H9 (cell line): ENCODE data around the gene VAV2. TPM values are rescaled to one million over a fixed set of nuclear protein-coding genes. Genes with fewer than 3 reads are reported as not detected.

Source experiments
- DNase-seq: peaks from one replicate; pipeline ENCODE4 v3.0.0-alpha.2; 2017
- H2AFZ ChIP-seq: one replicate; pipeline ENCODE4 v1.6.1; 2013; ENCODE audit warnings: mild to moderate bottlenecking, low read length, control low read depth, moderate library complexity
- H2AK5ac ChIP-seq: 2 replicates; pipeline ENCODE4 v1.6.1; 2013; ENCODE audit warnings: low read length, control low read depth, mixed read lengths; ENCODE audit not compliant: insufficient read length
- H2BK120ac ChIP-seq: one replicate; pipeline ENCODE4 v1.6.1; 2013; ENCODE audit warnings: low read depth, mild to moderate bottlenecking, low read length, control low read depth, inconsistent platforms; ENCODE audit not compliant: poor library complexity, severe bottlenecking
- H2BK12ac ChIP-seq: 2 replicates; pipeline ENCODE4 v1.6.1; 2013; ENCODE audit warnings: low read length, control low read depth, mixed read lengths, low read depth; ENCODE audit not compliant: insufficient read length
- H2BK15ac ChIP-seq: 2 replicates; pipeline ENCODE4 v1.6.1; 2013; ENCODE audit warnings: low read depth, low read length, control low read depth
- H2BK20ac ChIP-seq: one replicate; pipeline ENCODE4 v1.6.1; 2013; ENCODE audit warnings: low read depth, mild to moderate bottlenecking, low read length, control low read depth, inconsistent platforms; ENCODE audit not compliant: poor library complexity, severe bottlenecking
- H2BK5ac ChIP-seq: 2 replicates; pipeline ENCODE4 v1.6.1; 2013; ENCODE audit warnings: low read length, control low read depth, mixed read lengths; ENCODE audit not compliant: insufficient read length
- H3K14ac ChIP-seq: 2 replicates; pipeline ENCODE4 v1.6.1; 2013; ENCODE audit warnings: low read length, control low read depth; ENCODE audit not compliant: insufficient read depth
- H3K18ac ChIP-seq: 2 replicates; pipeline ENCODE4 v1.6.1; 2013; ENCODE audit warnings: low read depth, mild to moderate bottlenecking, mixed read lengths, low read length, control low read depth; ENCODE audit not compliant: insufficient read length
- H3K23ac ChIP-seq: 2 replicates; pipeline ENCODE4 v1.6.1; 2013; ENCODE audit warnings: low read length, control low read depth, mixed read lengths, low read depth; ENCODE audit not compliant: insufficient read length
- H3K23me2 ChIP-seq: 2 replicates; pipeline ENCODE4 v1.6.1; 2013; ENCODE audit warnings: low read depth, mild to moderate bottlenecking, mixed read lengths, low read length, control low read depth; ENCODE audit not compliant: insufficient read length, poor library complexity, severe bottlenecking
- H3K27ac ChIP-seq: 2 replicates; pipeline ENCODE4 v1.5.1; 2013; ENCODE audit warnings: low read length, control low read depth, mixed read lengths, low read depth; ENCODE audit not compliant: insufficient read length
- H3K27me3 ChIP-seq: 2 replicates; pipeline ENCODE4 v1.6.1; 2013; ENCODE audit warnings: low read length, control low read depth, inconsistent platforms; ENCODE audit not compliant: insufficient read depth
- H3K4ac ChIP-seq: 2 replicates; pipeline ENCODE4 v1.6.1; 2013; ENCODE audit warnings: low read depth, mild to moderate bottlenecking, control low read depth, inconsistent platforms, low read length, moderate library complexity
- H3K4me1 ChIP-seq: 2 replicates; pipeline ENCODE4 v1.6.1; 2013; ENCODE audit warnings: low read length, control low read depth, inconsistent platforms; ENCODE audit not compliant: insufficient read depth
- H3K4me2 ChIP-seq: 2 replicates; pipeline ENCODE4 v1.6.1; 2013; ENCODE audit warnings: low read length, control low read depth, mixed read lengths; ENCODE audit not compliant: insufficient read length, insufficient read depth
- H3K56ac ChIP-seq: 2 replicates; pipeline ENCODE4 v1.6.1; 2013; ENCODE audit warnings: low read depth, mild to moderate bottlenecking, mixed read lengths, low read length, control low read depth; ENCODE audit not compliant: insufficient read length
- H3K79me1 ChIP-seq: 2 replicates; pipeline ENCODE4 v1.6.1; 2013; ENCODE audit warnings: low read depth, mild to moderate bottlenecking, moderate library complexity, low read length, control low read depth, inconsistent platforms; ENCODE audit not compliant: insufficient read depth, poor library complexity, severe bottlenecking
- H3K79me2 ChIP-seq: 2 replicates; pipeline ENCODE4 v1.6.1; 2013; ENCODE audit warnings: low read length, control low read depth, inconsistent platforms; ENCODE audit not compliant: insufficient read depth
- H3K9ac ChIP-seq: 2 replicates; pipeline ENCODE4 v1.6.1; 2013; ENCODE audit warnings: low read length, control low read depth, mixed read lengths; ENCODE audit not compliant: insufficient read length; ENCODE audit errors: extremely low read depth
- H3K9me3 ChIP-seq: one replicate; pipeline ENCODE4 v1.6.1; 2013; ENCODE audit warnings: low read depth, low read length, inconsistent platforms; ENCODE audit not compliant: control insufficient read depth
- H3T11ph ChIP-seq: one replicate; pipeline ENCODE4 v1.6.1; 2013; ENCODE audit warnings: mild to moderate bottlenecking, low read length, control low read depth, inconsistent platforms
- H4K20me1 ChIP-seq: one replicate; pipeline ENCODE4 v1.6.1; 2013; ENCODE audit not compliant: control insufficient read depth, insufficient read length, insufficient read depth
- H4K5ac ChIP-seq: 2 replicates; pipeline ENCODE4 v1.6.1; 2013; ENCODE audit warnings: low read depth, mild to moderate bottlenecking, mixed read lengths, low read length, control low read depth; ENCODE audit not compliant: insufficient read length
- H4K8ac ChIP-seq: replicated peaks from 2 replicates; pipeline ENCODE4 v1.6.1; 2013; ENCODE audit warnings: low read length, control low read depth, mixed read lengths, low read depth; ENCODE audit not compliant: insufficient read length
- H4K91ac ChIP-seq: 2 replicates; pipeline ENCODE4 v1.6.1; 2013; ENCODE audit warnings: low read depth, mild to moderate bottlenecking, moderate library complexity, mixed read lengths, low read length, control low read depth; ENCODE audit not compliant: insufficient read length
- H3K27ac Mint-ChIP-seq, 3 experiments: 2 replicates in 2 of 3; 3 replicates in 1 of 3; pipeline ENCODE4 v1.8.0; 2020 to 2021; ENCODE audit warnings: mixed read lengths in 3 of 3, mild to moderate bottlenecking in 1 of 3, moderate library complexity in 1 of 3
- H3K27me3 Mint-ChIP-seq: 2 replicates; pipeline ENCODE4 v1.8.0; 2021; ENCODE audit warnings: low read depth, mild to moderate bottlenecking, moderate library complexity, mixed read lengths
- H3K36me3 Mint-ChIP-seq, 3 experiments: 2 replicates in 2 of 3; 3 replicates in 1 of 3; pipeline ENCODE4 v1.8.0; 2020 to 2021; ENCODE audit warnings: low read depth in 3 of 3, mixed read lengths in 3 of 3; ENCODE audit not compliant: insufficient read depth in 1 of 3
- H3K4me1 Mint-ChIP-seq, 2 experiments: 2 replicates each; pipeline ENCODE4 v1.8.0; 2020; ENCODE audit warnings: mixed read lengths in 2 of 2
- H3K4me3 Mint-ChIP-seq, 2 experiments: 2 replicates in 1 of 2; 3 replicates in 1 of 2; pipeline ENCODE4 v1.8.0; 2020 to 2021; ENCODE audit warnings: mild to moderate bottlenecking in 2 of 2, mixed read lengths in 2 of 2, moderate library complexity in 1 of 2
- H3K9me3 Mint-ChIP-seq, 2 experiments: 2 replicates in 1 of 2; 3 replicates in 1 of 2; pipeline ENCODE4 v1.8.0; 2020; ENCODE audit warnings: mild to moderate bottlenecking in 2 of 2, mixed read lengths in 2 of 2, moderate library complexity in 1 of 2
- WGBS: extraction: QIAGEN DNeasy Blood & Tissue Kit; methylation state at CpG from one replicate; pipeline ENCODE4 v1.1.7; 2013; ENCODE audit warnings: missing lambda C conversion rate, low lambda C conversion rate, mixed read lengths; ENCODE audit not compliant: insufficient read length; ENCODE audit errors: extremely low coverage; 5-methylcytosine and 5-hydroxymethylcytosine counted together
- total RNA-seq: library from RNA; stranded (reverse); gene quantifications from 2 replicates; pipeline ENCODE4 v1.2.1, GENCODE V29; 2021
- TF ChIP-seq, protein P1 (sequence below): fragments of 200-600 bp; sonication (generic); conservative IDR thresholded peaks from 3 replicates; pipeline ENCODE4 v1.8.0; 2021; ENCODE audit warnings: antibody characterized with exemption, mild to moderate bottlenecking

The VAV2 gene
- total RNA-seq, 1 experiment from 2014 or later = 58.7 TPM

DNA sequence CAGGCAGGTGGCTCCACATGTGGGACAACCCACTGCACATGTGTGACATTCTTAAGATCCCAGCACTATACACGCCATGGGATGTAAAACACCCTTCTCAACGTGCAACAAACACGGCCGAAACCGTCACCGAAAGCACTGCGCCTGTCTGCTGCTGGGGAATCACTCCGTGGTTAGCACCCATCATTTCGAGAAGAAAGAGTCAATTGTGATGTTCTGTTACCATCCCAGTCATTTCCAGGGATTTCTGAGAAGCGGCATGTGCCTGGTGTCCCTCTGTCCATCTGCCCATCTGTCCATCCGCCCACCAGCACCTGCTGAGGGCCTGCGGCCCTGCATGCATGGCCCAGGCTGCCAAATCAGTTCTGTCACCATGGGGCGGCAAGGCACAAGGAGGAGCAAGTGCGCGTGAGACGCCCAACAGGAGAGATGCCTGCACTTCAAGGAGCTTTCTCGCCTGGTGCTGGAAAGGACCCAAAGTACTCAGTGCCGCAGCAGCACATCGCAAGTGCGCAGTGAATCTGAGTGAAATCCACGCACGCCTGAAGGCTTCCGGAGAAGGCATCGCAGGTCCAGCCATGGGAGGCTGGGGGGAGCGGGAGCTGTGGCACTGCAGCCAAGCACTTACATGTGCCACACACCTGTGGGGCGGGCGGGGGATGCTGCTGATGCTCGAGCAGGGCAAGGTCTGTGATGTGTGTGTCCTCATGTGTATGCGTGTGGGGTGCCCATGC lies 38.0 kb downstream of the VAV2 start:
- peaks cover 4% of the 10 kb centered on the region; the same call in 1 of the 2 replicates for H3K4me1 ChIP-seq
- H3K18ac ChIP-seq = no peak overlapping the region
- H3K9me3 Mint-ChIP-seq = no peaks in the 10 kb centered on the region
- H3K4me3 Mint-ChIP-seq = no peak overlapping the region
- peaks cover 0 to 11% (median 0%) of the 10 kb centered on the region in 3 experiments; a peak in 2 of 7 replicates for H3K36me3 Mint-ChIP-seq
- H3K23me2 ChIP-seq = no peaks in the 10 kb centered on the region
- no peak overlapping the region for H2BK12ac ChIP-seq
- peaks cover 6% of the 10 kb centered on the region for H3K79me1 ChIP-seq
- H3K9me3 ChIP-seq = no peaks in the 10 kb centered on the region
- H3K56ac ChIP-seq = no peak overlapping the region
- no peak overlapping the region for H3K14ac ChIP-seq
- no peak overlapping the region for H3K23ac ChIP-seq
- H2BK15ac ChIP-seq = no peak overlapping the region
- no peak overlapping the region for H2AFZ ChIP-seq
- H4K91ac ChIP-seq = no peak overlapping the region
- no peaks in the 10 kb centered on the region for H3K27me3 Mint-ChIP-seq
- TF ChIP-seq, protein P1, sequence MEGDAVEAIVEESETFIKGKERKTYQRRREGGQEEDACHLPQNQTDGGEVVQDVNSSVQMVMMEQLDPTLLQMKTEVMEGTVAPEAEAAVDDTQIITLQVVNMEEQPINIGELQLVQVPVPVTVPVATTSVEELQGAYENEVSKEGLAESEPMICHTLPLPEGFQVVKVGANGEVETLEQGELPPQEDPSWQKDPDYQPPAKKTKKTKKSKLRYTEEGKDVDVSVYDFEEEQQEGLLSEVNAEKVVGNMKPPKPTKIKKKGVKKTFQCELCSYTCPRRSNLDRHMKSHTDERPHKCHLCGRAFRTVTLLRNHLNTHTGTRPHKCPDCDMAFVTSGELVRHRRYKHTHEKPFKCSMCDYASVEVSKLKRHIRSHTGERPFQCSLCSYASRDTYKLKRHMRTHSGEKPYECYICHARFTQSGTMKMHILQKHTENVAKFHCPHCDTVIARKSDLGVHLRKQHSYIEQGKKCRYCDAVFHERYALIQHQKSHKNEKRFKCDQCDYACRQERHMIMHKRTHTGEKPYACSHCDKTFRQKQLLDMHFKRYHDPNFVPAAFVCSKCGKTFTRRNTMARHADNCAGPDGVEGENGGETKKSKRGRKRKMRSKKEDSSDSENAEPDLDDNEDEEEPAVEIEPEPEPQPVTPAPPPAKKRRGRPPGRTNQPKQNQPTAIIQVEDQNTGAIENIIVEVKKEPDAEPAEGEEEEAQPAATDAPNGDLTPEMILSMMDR = no peak
- no peak overlapping the region for H3K4me2 ChIP-seq
- no peak overlapping the region for H3K4ac ChIP-seq
- H3K79me2 ChIP-seq = peaks cover 2% of the 10 kb centered on the region; the same call in 1 of the 2 replicates
- no peak for DNase-seq
- no peak overlapping the region for H2BK120ac ChIP-seq
- no peak overlapping the region for H2BK5ac ChIP-seq
- H4K20me1 ChIP-seq = no peaks in the 10 kb centered on the region
- no peak overlapping the region for H4K8ac ChIP-seq
- H3T11ph ChIP-seq = no peak overlapping the region
- peak overlapping the region; percentile 58 to 91 (median 69); a peak in 5 of 7 replicates for H3K27ac Mint-ChIP-seq
- no peaks in the 10 kb centered on the region for H3K27me3 ChIP-seq
- WGBS = no CpG with 5 or more reads among the region's 29 CpGs
- H4K5ac ChIP-seq = no peak overlapping the region
- H3K4me1 Mint-ChIP-seq = peaks cover 47 to 51% of the 10 kb centered on the region in 2 experiments
- H3K27ac ChIP-seq = no peak overlapping the region
- H2AK5ac ChIP-seq = no peak overlapping the region
- H2BK20ac ChIP-seq = no peak overlapping the region
- no peak overlapping the region for H3K9ac ChIP-seq
